H9 (cell line): Measurements from ENCODE around the gene COL3A1. TPM values are rescaled to one million over a fixed set of nuclear protein-coding genes. Genes with fewer than 3 reads are reported as not detected.

Source experiments
- DNase-seq: peaks from one replicate; pipeline ENCODE4 v3.0.0-alpha.2; 2017
- H2AFZ ChIP-seq: one replicate; pipeline ENCODE4 v1.6.1; 2013; ENCODE audit warnings: mild to moderate bottlenecking, low read length, control low read depth, moderate library complexity
- H2AK5ac ChIP-seq: 2 replicates; pipeline ENCODE4 v1.6.1; 2013; ENCODE audit warnings: low read length, control low read depth, mixed read lengths; ENCODE audit not compliant: insufficient read length
- H2BK120ac ChIP-seq: one replicate; pipeline ENCODE4 v1.6.1; 2013; ENCODE audit warnings: low read depth, mild to moderate bottlenecking, low read length, control low read depth, inconsistent platforms; ENCODE audit not compliant: poor library complexity, severe bottlenecking
- H2BK12ac ChIP-seq: 2 replicates; pipeline ENCODE4 v1.6.1; 2013; ENCODE audit warnings: low read length, control low read depth, mixed read lengths, low read depth; ENCODE audit not compliant: insufficient read length
- H2BK15ac ChIP-seq: 2 replicates; pipeline ENCODE4 v1.6.1; 2013; ENCODE audit warnings: low read depth, low read length, control low read depth
- H2BK20ac ChIP-seq: one replicate; pipeline ENCODE4 v1.6.1; 2013; ENCODE audit warnings: low read depth, mild to moderate bottlenecking, low read length, control low read depth, inconsistent platforms; ENCODE audit not compliant: poor library complexity, severe bottlenecking
- H2BK5ac ChIP-seq: 2 replicates; pipeline ENCODE4 v1.6.1; 2013; ENCODE audit warnings: low read length, control low read depth, mixed read lengths; ENCODE audit not compliant: insufficient read length
- H3K14ac ChIP-seq: 2 replicates; pipeline ENCODE4 v1.6.1; 2013; ENCODE audit warnings: low read length, control low read depth; ENCODE audit not compliant: insufficient read depth
- H3K18ac ChIP-seq: 2 replicates; pipeline ENCODE4 v1.6.1; 2013; ENCODE audit warnings: low read depth, mild to moderate bottlenecking, mixed read lengths, low read length, control low read depth; ENCODE audit not compliant: insufficient read length
- H3K23ac ChIP-seq: 2 replicates; pipeline ENCODE4 v1.6.1; 2013; ENCODE audit warnings: low read length, control low read depth, mixed read lengths, low read depth; ENCODE audit not compliant: insufficient read length
- H3K23me2 ChIP-seq: 2 replicates; pipeline ENCODE4 v1.6.1; 2013; ENCODE audit warnings: low read depth, mild to moderate bottlenecking, mixed read lengths, low read length, control low read depth; ENCODE audit not compliant: insufficient read length, poor library complexity, severe bottlenecking
- H3K27ac ChIP-seq: 2 replicates; pipeline ENCODE4 v1.5.1; 2013; ENCODE audit warnings: low read length, control low read depth, mixed read lengths, low read depth; ENCODE audit not compliant: insufficient read length
- H3K27me3 ChIP-seq: 2 replicates; pipeline ENCODE4 v1.6.1; 2013; ENCODE audit warnings: low read length, control low read depth, inconsistent platforms; ENCODE audit not compliant: insufficient read depth
- H3K4ac ChIP-seq: 2 replicates; pipeline ENCODE4 v1.6.1; 2013; ENCODE audit warnings: low read depth, mild to moderate bottlenecking, control low read depth, inconsistent platforms, low read length, moderate library complexity
- H3K4me1 ChIP-seq: 2 replicates; pipeline ENCODE4 v1.6.1; 2013; ENCODE audit warnings: low read length, control low read depth, inconsistent platforms; ENCODE audit not compliant: insufficient read depth
- H3K4me2 ChIP-seq: 2 replicates; pipeline ENCODE4 v1.6.1; 2013; ENCODE audit warnings: low read length, control low read depth, mixed read lengths; ENCODE audit not compliant: insufficient read length, insufficient read depth
- H3K56ac ChIP-seq: 2 replicates; pipeline ENCODE4 v1.6.1; 2013; ENCODE audit warnings: low read depth, mild to moderate bottlenecking, mixed read lengths, low read length, control low read depth; ENCODE audit not compliant: insufficient read length
- H3K79me1 ChIP-seq: 2 replicates; pipeline ENCODE4 v1.6.1; 2013; ENCODE audit warnings: low read depth, mild to moderate bottlenecking, moderate library complexity, low read length, control low read depth, inconsistent platforms; ENCODE audit not compliant: insufficient read depth, poor library complexity, severe bottlenecking
- H3K79me2 ChIP-seq: 2 replicates; pipeline ENCODE4 v1.6.1; 2013; ENCODE audit warnings: low read length, control low read depth, inconsistent platforms; ENCODE audit not compliant: insufficient read depth
- H3K9ac ChIP-seq: 2 replicates; pipeline ENCODE4 v1.6.1; 2013; ENCODE audit warnings: low read length, control low read depth, mixed read lengths; ENCODE audit not compliant: insufficient read length; ENCODE audit errors: extremely low read depth
- H3K9me3 ChIP-seq: one replicate; pipeline ENCODE4 v1.6.1; 2013; ENCODE audit warnings: low read depth, low read length, inconsistent platforms; ENCODE audit not compliant: control insufficient read depth
- H3T11ph ChIP-seq: one replicate; pipeline ENCODE4 v1.6.1; 2013; ENCODE audit warnings: mild to moderate bottlenecking, low read length, control low read depth, inconsistent platforms
- H4K20me1 ChIP-seq: one replicate; pipeline ENCODE4 v1.6.1; 2013; ENCODE audit not compliant: control insufficient read depth, insufficient read length, insufficient read depth
- H4K5ac ChIP-seq: 2 replicates; pipeline ENCODE4 v1.6.1; 2013; ENCODE audit warnings: low read depth, mild to moderate bottlenecking, mixed read lengths, low read length, control low read depth; ENCODE audit not compliant: insufficient read length
- H4K8ac ChIP-seq: replicated peaks from 2 replicates; pipeline ENCODE4 v1.6.1; 2013; ENCODE audit warnings: low read length, control low read depth, mixed read lengths, low read depth; ENCODE audit not compliant: insufficient read length
- H4K91ac ChIP-seq: 2 replicates; pipeline ENCODE4 v1.6.1; 2013; ENCODE audit warnings: low read depth, mild to moderate bottlenecking, moderate library complexity, mixed read lengths, low read length, control low read depth; ENCODE audit not compliant: insufficient read length
- H3K27ac Mint-ChIP-seq, 3 experiments: 2 replicates in 2 of 3; 3 replicates in 1 of 3; pipeline ENCODE4 v1.8.0; 2020 to 2021; ENCODE audit warnings: mixed read lengths in 3 of 3, mild to moderate bottlenecking in 1 of 3, moderate library complexity in 1 of 3
- H3K27me3 Mint-ChIP-seq: 2 replicates; pipeline ENCODE4 v1.8.0; 2021; ENCODE audit warnings: low read depth, mild to moderate bottlenecking, moderate library complexity, mixed read lengths
- H3K36me3 Mint-ChIP-seq, 3 experiments: 2 replicates in 2 of 3; 3 replicates in 1 of 3; pipeline ENCODE4 v1.8.0; 2020 to 2021; ENCODE audit warnings: low read depth in 3 of 3, mixed read lengths in 3 of 3; ENCODE audit not compliant: insufficient read depth in 1 of 3
- H3K4me1 Mint-ChIP-seq, 2 experiments: 2 replicates each; pipeline ENCODE4 v1.8.0; 2020; ENCODE audit warnings: mixed read lengths in 2 of 2
- H3K4me3 Mint-ChIP-seq, 2 experiments: 2 replicates in 1 of 2; 3 replicates in 1 of 2; pipeline ENCODE4 v1.8.0; 2020 to 2021; ENCODE audit warnings: mild to moderate bottlenecking in 2 of 2, mixed read lengths in 2 of 2, moderate library complexity in 1 of 2
- H3K9me3 Mint-ChIP-seq, 2 experiments: 2 replicates in 1 of 2; 3 replicates in 1 of 2; pipeline ENCODE4 v1.8.0; 2020; ENCODE audit warnings: mild to moderate bottlenecking in 2 of 2, mixed read lengths in 2 of 2, moderate library complexity in 1 of 2
- WGBS: extraction: QIAGEN DNeasy Blood & Tissue Kit; methylation state at CpG from one replicate; pipeline ENCODE4 v1.1.7; 2013; ENCODE audit warnings: missing lambda C conversion rate, low lambda C conversion rate, mixed read lengths; ENCODE audit not compliant: insufficient read length; ENCODE audit errors: extremely low coverage; 5-methylcytosine and 5-hydroxymethylcytosine counted together
- total RNA-seq: library from RNA; stranded (reverse); gene quantifications from 2 replicates; pipeline ENCODE4 v1.2.1, GENCODE V29; 2021
- TF ChIP-seq, protein P1 (sequence below): fragments of 200-600 bp; sonication (generic); conservative IDR thresholded peaks from 3 replicates; pipeline ENCODE4 v1.8.0; 2021; ENCODE audit warnings: antibody characterized with exemption, mild to moderate bottlenecking

The COL3A1 gene
- total RNA-seq, 1 experiment from 2014 or later = not detected

DNA sequence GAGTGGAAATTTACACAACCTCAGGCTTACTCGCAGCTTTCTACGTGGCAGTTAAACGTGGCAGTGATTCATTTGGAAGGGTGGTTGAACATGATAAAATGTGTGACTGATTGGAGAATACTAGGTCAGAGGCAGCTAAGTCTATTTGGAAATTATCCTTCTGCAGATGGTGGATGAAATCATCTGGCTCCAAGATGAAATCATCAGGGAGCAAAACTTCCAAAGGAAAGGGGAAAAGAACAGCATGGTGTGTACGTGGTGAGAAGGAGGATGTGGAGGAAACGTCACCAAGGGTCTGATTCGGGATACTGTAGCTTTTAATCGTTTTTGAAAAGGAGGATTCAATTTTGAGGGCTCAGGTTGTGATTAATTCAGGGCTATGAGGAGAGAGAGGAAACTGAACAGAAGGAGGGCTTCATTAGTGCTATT lies 47.9 kb downstream of the COL3A1 start:
- H3K9me3 ChIP-seq = no peaks in the 10 kb centered on the region
- no peaks in the 10 kb centered on the region for H3K9me3 Mint-ChIP-seq
- DNase-seq = no peak
- H3K23ac ChIP-seq = no peak overlapping the region
- TF ChIP-seq, protein P1, sequence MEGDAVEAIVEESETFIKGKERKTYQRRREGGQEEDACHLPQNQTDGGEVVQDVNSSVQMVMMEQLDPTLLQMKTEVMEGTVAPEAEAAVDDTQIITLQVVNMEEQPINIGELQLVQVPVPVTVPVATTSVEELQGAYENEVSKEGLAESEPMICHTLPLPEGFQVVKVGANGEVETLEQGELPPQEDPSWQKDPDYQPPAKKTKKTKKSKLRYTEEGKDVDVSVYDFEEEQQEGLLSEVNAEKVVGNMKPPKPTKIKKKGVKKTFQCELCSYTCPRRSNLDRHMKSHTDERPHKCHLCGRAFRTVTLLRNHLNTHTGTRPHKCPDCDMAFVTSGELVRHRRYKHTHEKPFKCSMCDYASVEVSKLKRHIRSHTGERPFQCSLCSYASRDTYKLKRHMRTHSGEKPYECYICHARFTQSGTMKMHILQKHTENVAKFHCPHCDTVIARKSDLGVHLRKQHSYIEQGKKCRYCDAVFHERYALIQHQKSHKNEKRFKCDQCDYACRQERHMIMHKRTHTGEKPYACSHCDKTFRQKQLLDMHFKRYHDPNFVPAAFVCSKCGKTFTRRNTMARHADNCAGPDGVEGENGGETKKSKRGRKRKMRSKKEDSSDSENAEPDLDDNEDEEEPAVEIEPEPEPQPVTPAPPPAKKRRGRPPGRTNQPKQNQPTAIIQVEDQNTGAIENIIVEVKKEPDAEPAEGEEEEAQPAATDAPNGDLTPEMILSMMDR = no peak
- H3K27me3 Mint-ChIP-seq = no peaks in the 10 kb centered on the region
- no peak overlapping the region for H2BK15ac ChIP-seq
- H2BK5ac ChIP-seq = no peak overlapping the region
- H3K9ac ChIP-seq = no peak overlapping the region
- H4K8ac ChIP-seq = no peak overlapping the region
- H3K4me1 ChIP-seq = no peaks in the 10 kb centered on the region
- no peak overlapping the region for H2AK5ac ChIP-seq
- H3K4ac ChIP-seq = no peak overlapping the region
- H3K56ac ChIP-seq = no peak overlapping the region
- no peaks in the 10 kb centered on the region for H3K79me1 ChIP-seq
- H4K91ac ChIP-seq = no peak overlapping the region
- no peaks in the 10 kb centered on the region for H3K23me2 ChIP-seq
- H3K14ac ChIP-seq = no peak overlapping the region
- no peaks in the 10 kb centered on the region for H3K79me2 ChIP-seq
- no peaks in the 10 kb centered on the region for H4K20me1 ChIP-seq
- H2BK20ac ChIP-seq = no peak overlapping the region
- no peak overlapping the region for H3K18ac ChIP-seq
- no CpG with 5 or more reads among the region's 7 CpGs for WGBS
- no peak overlapping the region for H3K27ac Mint-ChIP-seq
- H3K4me1 Mint-ChIP-seq = peaks cover 0 to 5% of the 10 kb centered on the region in 2 experiments; a peak in 3 of 4 replicates
- no peak overlapping the region for H3K27ac ChIP-seq
- H3K4me2 ChIP-seq = no peak overlapping the region
- H2BK120ac ChIP-seq = no peak overlapping the region
- H2AFZ ChIP-seq = no peak overlapping the region
- H2BK12ac ChIP-seq = no peak overlapping the region
- H3T11ph ChIP-seq = no peak overlapping the region
- no peaks in the 10 kb centered on the region for H3K36me3 Mint-ChIP-seq
- no peak overlapping the region for H4K5ac ChIP-seq
- H3K4me3 Mint-ChIP-seq = no peak overlapping the region
- no peaks in the 10 kb centered on the region for H3K27me3 ChIP-seq
